22Rv1 (cell line): Measurements from ENCODE around the gene NBPF4.
"Not testable (repeated sequence)": the region's sequence is repeated elsewhere in the genome, so short reads cannot be mapped to it uniquely, and the experiment has no call there.

Experiments
- CTCF ChIP-seq: fragments of 450-650 bp; IDR thresholded peaks from 2 replicates; pipeline ENCODE4 v1.5.1; 2017; ENCODE audit warnings: mild to moderate bottlenecking
- ZFX ChIP-seq: fragments of 450-650 bp; IDR thresholded peaks from 2 replicates; pipeline ENCODE4 v1.6.1; 2017; ENCODE audit warnings: antibody characterized with exemption, borderline replicate concordance

GRCh38 chr1:108243976-108244375 is at the start of gene NBPF4:
- TF ChIP-seq CTCF, ZFX: not testable (repeated sequence)
